CD14-positive monocyte (primary cell): ENCODE measurements around the gene ZBTB7C. TPM values are rescaled to one million over a fixed set of nuclear protein-coding genes. Genes with fewer than 3 reads are reported as not detected.

ENCODE experiments used
- DNase-seq, 3 donors: peaks; one replicate each; pipeline ENCODE4 v3.0.0-alpha.2; 2011 to 2022
- H2AFZ ChIP-seq: 2 replicates; pipeline ENCODE4 v1.6.0; 2012; ENCODE audit warnings: mild to moderate bottlenecking, low read depth, low read length, inconsistent platforms; ENCODE audit not compliant: insufficient read depth, poor library complexity, severe bottlenecking
- H3K27ac ChIP-seq, 2 donors: 1 replicate in 1 of 2; 2 replicates in 1 of 2; pipeline ENCODE4 v1.5.1; 2012 to 2013; ENCODE audit warnings: low read length in 2 of 2, control low read depth in 1 of 2, inconsistent platforms in 1 of 2, low read depth in 1 of 2, mild to moderate bottlenecking in 1 of 2
- H3K27me3 ChIP-seq, 2 donors: one replicate each; pipeline versions ENCODE4 v1.6.0 to v1.6.1; 2011 to 2013; ENCODE audit warnings: low read length in 2 of 2; ENCODE audit not compliant: control insufficient read depth in 2 of 2, insufficient read depth in 2 of 2
- H3K36me3 ChIP-seq, 2 donors: replicated peaks in 1 of 2; 1 replicate in 1 of 2; 2 replicates in 1 of 2; pipeline versions ENCODE4 v1.5.1 to v1.6.1; 2012 to 2013; ENCODE audit warnings: low read length in 2 of 2, control low read depth in 1 of 2, inconsistent platforms in 1 of 2, mild to moderate bottlenecking in 1 of 2; ENCODE audit not compliant: insufficient read depth in 2 of 2, control insufficient read depth in 1 of 2
- H3K4me1 ChIP-seq, 2 donors: 1 replicate in 1 of 2; 2 replicates in 1 of 2; pipeline versions ENCODE4 v1.5.1 to v1.6.1; 2012 to 2013; ENCODE audit warnings: low read length in 2 of 2, control low read depth in 1 of 2, inconsistent platforms in 1 of 2, mild to moderate bottlenecking in 1 of 2, moderate library complexity in 1 of 2; ENCODE audit not compliant: insufficient read depth in 2 of 2, control insufficient read depth in 1 of 2
- H3K4me2 ChIP-seq: replicated peaks from 2 replicates; pipeline ENCODE3; 2012; ENCODE audit warnings: low read length, moderate library complexity, mild to moderate bottlenecking; ENCODE audit not compliant: poor library complexity, severe bottlenecking; ENCODE audit errors: extremely low read depth
- H3K4me3 ChIP-seq, 3 experiments: fragments of 200-600 bp in 1 of 3; sonication (generic) in 1 of 3; replicated peaks in 1 of 3; 1 replicate in 2 of 3; 2 replicates in 1 of 3; pipeline ENCODE4 v1.5.1; 2011 to 2013; ENCODE audit warnings: low read length in 3 of 3, mild to moderate bottlenecking in 3 of 3, control low read depth in 2 of 3, low read depth in 2 of 3, inconsistent platforms in 1 of 3, moderate library complexity in 1 of 3
- H3K79me2 ChIP-seq: 2 replicates; pipeline ENCODE4 v1.6.0; 2012; ENCODE audit warnings: mild to moderate bottlenecking, control low read depth, inconsistent platforms, low read length, moderate library complexity; ENCODE audit not compliant: insufficient read depth
- H3K9ac ChIP-seq: 2 replicates; pipeline ENCODE4 v1.6.0; 2017; ENCODE audit warnings: low read length, mild to moderate bottlenecking; ENCODE audit not compliant: insufficient read depth, poor library complexity, severe bottlenecking
- H3K9me3 ChIP-seq, 2 donors: replicated peaks in 1 of 2; 1 replicate in 1 of 2; 2 replicates in 1 of 2; pipeline versions ENCODE4 v1.5.1 to v1.6.1; 2012 to 2013; ENCODE audit warnings: low read length in 2 of 2, control low read depth in 1 of 2; ENCODE audit not compliant: control insufficient read depth in 1 of 2, insufficient read depth in 1 of 2
- H4K20me1 ChIP-seq: 2 replicates; pipeline ENCODE4 v1.6.0; 2012; ENCODE audit warnings: mild to moderate bottlenecking, low read length, control low read depth, moderate library complexity; ENCODE audit not compliant: insufficient read depth
- H3K27ac Mint-ChIP-seq, 7 donors: one replicate each; pipeline ENCODE4 v1.8.0; 2020; ENCODE audit warnings: mild to moderate bottlenecking in 7 of 7, mixed read lengths in 7 of 7, moderate library complexity in 6 of 7, inconsistent platforms in 2 of 7
- H3K27me3 Mint-ChIP-seq, 3 donors: one replicate each; pipeline ENCODE4 v1.8.0; 2021 to 2022; ENCODE audit warnings: low read depth in 3 of 3, mild to moderate bottlenecking in 3 of 3, mixed read lengths in 3 of 3, moderate library complexity in 3 of 3, inconsistent platforms in 1 of 3
- H3K36me3 Mint-ChIP-seq, 2 donors: one replicate each; pipeline ENCODE4 v1.8.0; 2020; ENCODE audit warnings: mixed read lengths in 2 of 2, inconsistent platforms in 1 of 2, mild to moderate bottlenecking in 1 of 2
- H3K4me1 Mint-ChIP-seq: one replicate; pipeline ENCODE4 v1.8.0; 2020; ENCODE audit warnings: mild to moderate bottlenecking, mixed read lengths
- H3K4me3 Mint-ChIP-seq, 2 donors: one replicate each; pipeline ENCODE4 v1.8.0; 2020; ENCODE audit warnings: mild to moderate bottlenecking in 2 of 2, mixed read lengths in 2 of 2, moderate library complexity in 1 of 2
- H3K9me3 Mint-ChIP-seq, 7 donors: one replicate each; pipeline ENCODE4 v1.8.0; 2020 to 2022; ENCODE audit warnings: mixed read lengths in 7 of 7, mild to moderate bottlenecking in 6 of 7, moderate library complexity in 6 of 7, inconsistent platforms in 2 of 7
- CTCF ChIP-seq: fragments of 200-600 bp; IDR thresholded peaks from one replicate; pipeline ENCODE4 v1.8.0; 2022; ENCODE audit warnings: antibody characterized with exemption, mild to moderate bottlenecking
- WGBS: methylation state at CpG from one replicate; pipeline ENCODE4 v1.1.5; 2013; ENCODE audit warnings: missing lambda C conversion rate; ENCODE audit not compliant: insufficient coverage; 5-methylcytosine and 5-hydroxymethylcytosine counted together
- intact Hi-C, 2 donors: fragments of 100-400 bp; cut with micrococcal nuclease; formaldehyde crosslinking; loops; one replicate each; pipeline versions ENCODE4 v1.15.0 to v1.15.1; 2023
- polyA plus RNA-seq, 3 donors: library from polyadenylated mRNA; depleted of rRNA in 1 of 3; unstranded in 2 of 3; stranded (reverse) in 1 of 3; fragments of 300-500 nt in 2 of 3; fragments of >200 nt in 1 of 3; fragmentation: Illumina TruSeq in 2 of 3; gene quantifications; 1 replicate in 2 of 3; 2 replicates in 1 of 3; pipeline ENCODE4 v1.2.3, GENCODE V29; 2012 to 2021

The ZBTB7C gene
- polyA plus RNA-seq, 3 donors = 0.03 to 0.09 TPM; not detected in 1

- Mint-ChIP-seq H3K4me1 (peaks cover 2% of the 10 kb centered on the region), H3K27me3 (peaks cover 7 to 23% (median 19%) of the 10 kb centered on the region in 3 donors), H3K4me3 (no peak overlapping the region), H3K27ac (peak overlapping the region in 1 of 7 donors; percentile 17), H3K36me3 (no peaks in the 10 kb centered on the region), H3K9me3 (peaks cover 0 to 3% (median 0%) of the 10 kb centered on the region in 7 donors)
- H3K36me3 ChIP-seq = no peaks in the 10 kb centered on the region
- H2AFZ ChIP-seq = no peak overlapping the region
- H3K9ac ChIP-seq = no peak overlapping the region
- no peak for TF ChIP-seq CTCF
- no peaks in the 10 kb centered on the region for H4K20me1 ChIP-seq
- 71% methylated on average over 7 of the region's 9 CpGs for WGBS
- no peaks in the 10 kb centered on the region for H3K9me3 ChIP-seq
- peaks cover 13% of the 10 kb centered on the region in 2 donors for H3K27me3 ChIP-seq
- H3K27ac ChIP-seq = no peak overlapping the region
- H3K79me2 ChIP-seq = no peaks in the 10 kb centered on the region
- H3K4me3 ChIP-seq = no peak overlapping the region
- DNase-seq = no peak
- H3K4me2 ChIP-seq = no peak overlapping the region
- H3K4me1 ChIP-seq = no peaks in the 10 kb centered on the region
- intact Hi-C loops = no loop called here
Measured at GRCh38 chr18:48428475-48429177, 19.4 kb upstream of the ZBTB7C start.

- WGBS = 14% methylated on average over 11 of the region's 12 CpGs
- Histone ChIP-seq H3K27ac (no peak overlapping the region), H2AFZ (no peak overlapping the region), H3K4me1 (peaks cover 0 to 9% of the 10 kb centered on the region in 2 donors), H3K4me3 (no peak overlapping the region), H3K4me2 (no peak overlapping the region), H3K9me3 (no peaks in the 10 kb centered on the region), H4K20me1 (no peaks in the 10 kb centered on the region), H3K27me3 (peaks cover 20 to 25% of the 10 kb centered on the region in 2 donors), H3K36me3 (no peaks in the 10 kb centered on the region), H3K79me2 (no peaks in the 10 kb centered on the region), H3K9ac (no peak overlapping the region)
- H3K27ac Mint-ChIP-seq = no peak overlapping the region
- intact Hi-C loops = no loop called here
- no peak for DNase-seq
- no peak for TF ChIP-seq CTCF
- no peaks in the 10 kb centered on the region for H3K36me3 Mint-ChIP-seq
- H3K9me3 Mint-ChIP-seq = peaks cover 0 to 3% (median 0%) of the 10 kb centered on the region in 7 donors
- peak overlapping the region in 1 of 2 donors; percentile 50 for H3K4me3 Mint-ChIP-seq
- peaks cover 14% of the 10 kb centered on the region for H3K4me1 Mint-ChIP-seq
- H3K27me3 Mint-ChIP-seq = peaks cover 22 to 34% (median 23%) of the 10 kb centered on the region in 3 donors
Measured at GRCh38 chr18:48422947-48423378, 13.8 kb upstream of the ZBTB7C start.
